SKM-1 treated with dmso at 0.1 percent for 144 hours (cell line): ENCODE data around the gene MS4A4E.
"Not testable (repeated sequence)": the region's sequence is repeated elsewhere in the genome, so short reads cannot be mapped to it uniquely, and the experiment has no call there.

Experiments
- DNase-seq: peaks from one replicate; lab custom pipeline; 2025; ENCODE audit not compliant: unreplicated experiment; lab: John Stamatoyannopoulos, UW

Gene MS4A4E

GRCh38 chr11:60175860-60176275 is 67.1 kb downstream of the MS4A4E start:
- no peak for DNase-seq

GRCh38 chr11:60172011-60172410 is 70.9 kb downstream of the MS4A4E start:
- no peak for DNase-seq

- no peak for DNase-seq
Measured at GRCh38 chr11:60170566-60170965, 72.4 kb downstream of the MS4A4E start.

GRCh38 chr11:60169264-60169915 is 73.5 kb downstream of the MS4A4E start:
- DNase-seq: peak; percentile 35

- DNase-seq: no peak
Measured at GRCh38 chr11:60168306-60168705, 74.6 kb downstream of the MS4A4E start.

GRCh38 chr11:60165951-60166350 is 77.0 kb downstream of the MS4A4E start:
- DNase-seq: no peak

GRCh38 chr11:60165538-60165937 is 77.4 kb downstream of the MS4A4E start:
- DNase-seq: no peak

- DNase-seq: no peak
Measured at GRCh38 chr11:60164550-60165075, 78.3 kb downstream of the MS4A4E start.

GRCh38 chr11:60161766-60162165 is 81.2 kb downstream of the MS4A4E start:
- no peak for DNase-seq

- DNase-seq: no peak
Measured at GRCh38 chr11:60161107-60161506, 81.8 kb downstream of the MS4A4E start.

- DNase-seq: no peak
Measured at GRCh38 chr11:60159868-60160267, 83.1 kb downstream of the MS4A4E start.

GRCh38 chr11:60159284-60159683 is 83.7 kb downstream of the MS4A4E start:
- no peak for DNase-seq

GRCh38 chr11:60158636-60159035 is 84.3 kb downstream of the MS4A4E start:
- no peak for DNase-seq

GRCh38 chr11:60155931-60156330 is 87.0 kb downstream of the MS4A4E start:
- DNase-seq: no peak

GRCh38 chr11:60152727-60153126 is 90.2 kb downstream of the MS4A4E start:
- not testable (repeated sequence) for DNase-seq

- no peak for DNase-seq
Measured at GRCh38 chr11:60150279-60150678, 92.7 kb downstream of the MS4A4E start.
